AG09309 (cell line): Measurements from ENCODE around the gene TMC3.

Source experiments
- DNase-seq: peaks from one replicate; pipeline ENCODE4 v3.0.0-alpha.2; 2010; ENCODE audit warnings: low read depth
- H3K4me3 ChIP-seq: 2 replicates; pipeline ENCODE4 v1.5.1; 2011; ENCODE audit warnings: mild to moderate bottlenecking, low read depth, low read length, moderate library complexity; ENCODE audit not compliant: control insufficient read depth
- CTCF ChIP-seq: IDR thresholded peaks from 2 replicates; pipeline ENCODE4 v1.5.1; 2011; ENCODE audit warnings: mild to moderate bottlenecking, low read depth, low read length, inconsistent platforms; ENCODE audit not compliant: insufficient read depth, control insufficient read depth; ENCODE audit errors: missing control alignments

Gene TMC3

DNA sequence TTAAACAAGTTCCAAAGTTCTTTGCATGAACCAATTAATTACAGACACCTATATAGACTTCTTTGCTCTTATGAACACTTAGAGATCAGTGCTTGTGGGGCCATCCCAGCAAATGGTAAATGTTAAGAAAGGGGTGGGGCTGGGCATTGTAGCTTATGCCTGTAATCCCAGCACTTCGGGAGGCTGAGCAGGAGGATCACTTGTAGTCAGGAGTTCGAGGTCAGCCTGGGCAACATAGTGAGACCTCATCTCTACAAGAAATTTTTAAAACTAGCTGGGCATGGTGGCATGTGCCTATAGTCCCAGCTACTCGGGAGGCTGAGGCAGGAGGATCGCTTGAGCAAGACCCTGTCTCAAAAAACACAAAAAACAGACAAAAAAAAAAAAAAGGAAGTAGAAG, 30.6 kb downstream of the TMC3 start:
- no peak for TF ChIP-seq CTCF
- DNase-seq = no peak
- no peak overlapping the region for H3K4me3 ChIP-seq

- DNase-seq = no peak
- no peak for TF ChIP-seq CTCF
- H3K4me3 ChIP-seq = no peak overlapping the region
Observed at GRCh38 chr15:81341351-81341750, 32.7 kb downstream of the TMC3 start.

DNA sequence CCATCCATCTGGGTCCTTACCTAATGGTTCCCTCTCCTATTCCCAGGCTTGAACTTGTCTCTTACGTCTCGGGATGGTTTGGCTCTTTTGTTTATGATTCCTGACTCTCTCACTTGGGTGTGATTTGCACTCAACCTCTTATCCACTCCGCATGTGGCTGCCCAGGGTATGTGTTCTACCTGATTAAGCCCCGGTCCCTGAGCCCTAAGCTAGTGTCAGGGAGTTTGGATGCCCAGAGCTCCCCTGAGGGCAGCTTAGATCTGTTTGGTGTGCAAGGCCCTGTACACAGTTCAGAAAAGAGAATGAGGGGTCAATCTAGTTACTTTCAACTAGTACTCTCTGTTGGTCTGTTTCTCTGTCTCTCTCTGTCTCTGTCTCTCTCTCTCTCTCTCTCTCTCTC, 34.2 kb downstream of the TMC3 start:
- no peak for DNase-seq
- no peak for TF ChIP-seq CTCF
- H3K4me3 ChIP-seq = no peak overlapping the region

GRCh38 chr15:81339321-81339720, 34.7 kb downstream of the TMC3 start:
- DNase-seq = no peak
- TF ChIP-seq CTCF = no peak
- H3K4me3 ChIP-seq = no peak overlapping the region

DNA sequence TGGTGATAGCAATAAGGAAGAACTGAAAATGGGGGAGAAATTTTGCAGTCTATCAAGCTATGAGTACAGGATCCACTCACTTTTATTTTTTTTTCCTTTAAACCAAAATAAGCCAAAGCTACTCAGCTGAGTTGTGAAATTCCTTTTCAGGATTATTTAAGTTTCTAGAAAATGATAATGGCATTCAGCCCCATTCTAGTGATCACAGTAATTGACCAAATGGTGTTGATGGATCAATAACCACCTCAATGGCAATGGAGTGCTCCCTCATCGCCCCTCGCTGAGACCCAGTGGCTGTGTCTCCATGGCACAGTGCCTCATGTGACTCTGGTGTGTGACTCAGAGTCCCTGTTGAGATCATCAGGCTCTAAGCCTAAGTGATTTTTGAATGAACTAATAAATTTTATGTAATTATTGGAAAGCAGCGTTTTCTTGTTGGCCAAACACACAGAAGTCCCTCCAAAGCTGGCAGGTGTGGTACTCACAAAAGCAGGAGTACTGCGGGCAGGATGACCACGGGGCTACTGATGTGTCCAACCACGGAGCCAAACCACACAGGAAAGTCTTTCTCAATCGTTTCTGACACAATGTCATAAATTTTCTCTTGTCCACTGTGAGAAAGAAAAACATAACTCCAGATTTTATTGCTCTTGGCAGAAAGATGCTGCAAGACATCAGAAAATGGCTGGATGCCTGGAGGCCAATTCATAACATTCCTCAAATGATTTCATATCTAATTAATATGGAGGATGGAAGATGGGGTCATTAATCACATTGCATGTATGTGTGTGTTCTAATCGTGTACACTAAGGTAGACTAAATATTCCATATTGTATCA, 35.6 kb downstream of the TMC3 start:
- TF ChIP-seq CTCF = no peak
- H3K4me3 ChIP-seq = no peak overlapping the region
- DNase-seq = peak; percentile 91

DNA sequence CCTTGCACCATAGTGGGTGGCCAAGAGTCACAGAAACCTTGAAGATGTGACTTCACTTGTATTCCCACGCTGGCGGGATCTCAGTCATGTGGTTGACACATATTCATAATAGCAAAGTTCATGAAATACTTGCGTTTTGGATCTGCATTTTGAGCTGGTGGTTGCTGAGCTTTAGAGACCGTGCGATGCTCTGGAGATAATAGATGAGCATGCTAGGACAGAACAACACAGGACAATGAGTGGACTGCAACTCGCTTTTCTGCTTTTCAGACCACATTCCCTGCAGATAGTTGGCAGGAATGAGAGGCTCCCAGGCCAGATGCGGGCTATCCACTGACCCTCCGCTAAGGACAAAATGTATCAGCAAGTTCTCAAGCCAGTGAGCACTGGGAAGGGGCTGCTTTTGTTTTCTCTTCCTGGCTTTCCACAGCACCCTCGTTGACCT, 36.3 kb downstream of the TMC3 start:
- TF ChIP-seq CTCF = no peak

More for the DNA sequence above, 36.3 kb downstream of the TMC3 start:
- no peak overlapping the region for H3K4me3 ChIP-seq
- DNase-seq = no peak
